IMR-90 (cell line): ENCODE data around the gene PRKCH. TPM values are rescaled to one million over a fixed set of nuclear protein-coding genes. Genes with fewer than 3 reads are reported as not detected.

Experiments
- ATAC-seq: fragments of 200-7000 bp; cut with Tn5 transposase; 2 replicates; pipeline ENCODE4 v1.9.1; 2020; ENCODE audit warnings: low read depth, mild to moderate bottlenecking, moderate library complexity
- BruUV-seq: library from RNA; stranded (reverse); fragments of 400-500 nt; replicated peaks from 2 replicates; lab custom pipeline; 2021; lab: Mats Ljungman, UMichigan
- CTCF ChIA-PET: fragments of 300-600 bp; formaldehyde crosslinking; extraction: SDS; loops from one replicate; lab custom pipeline; 2021; ENCODE audit warnings: antibody characterized with exemption; lab: Yijun Ruan, JAX
- POLR2A ChIA-PET: fragments of 300-600 bp; sonication (Branson Sonifier 250); formaldehyde crosslinking; loops from one replicate; lab custom pipeline; 2022; ENCODE audit warnings: antibody characterized with exemption; ENCODE audit not compliant: unreplicated experiment; lab: Charles Lee
- DNase-seq: peaks from one replicate; pipeline ENCODE4 v3.0.0; 2013
- H2AFZ ChIP-seq: replicated peaks from 2 replicates; pipeline ENCODE3; 2013; ENCODE audit warnings: low read length, mild to moderate bottlenecking; ENCODE audit not compliant: poor library complexity
- H2AK5ac ChIP-seq: 2 replicates; pipeline ENCODE4 v1.6.1; 2013; ENCODE audit warnings: low read depth, low read length, inconsistent platforms
- H2AK9ac ChIP-seq: replicated peaks from 2 replicates; pipeline ENCODE3; 2013; ENCODE audit warnings: mild to moderate bottlenecking, low read depth, low read length, moderate library complexity; ENCODE audit not compliant: poor library complexity
- H2BK120ac ChIP-seq: 2 replicates; pipeline ENCODE4 v1.6.1; 2013; ENCODE audit warnings: low read depth, low read length, inconsistent platforms
- H2BK15ac ChIP-seq: 3 replicates; pipeline ENCODE4 v1.6.1; 2013; ENCODE audit warnings: low read depth, low read length, inconsistent platforms
- H2BK20ac ChIP-seq: 2 replicates; pipeline ENCODE4 v1.6.1; 2013; ENCODE audit warnings: low read depth, mild to moderate bottlenecking, inconsistent platforms, low read length, moderate library complexity
- H2BK5ac ChIP-seq: 2 replicates; pipeline ENCODE4 v1.6.1; 2013; ENCODE audit warnings: mild to moderate bottlenecking, low read depth, low read length, inconsistent platforms; ENCODE audit not compliant: poor library complexity, severe bottlenecking
- H3K14ac ChIP-seq: replicated peaks from 2 replicates; pipeline ENCODE4 v1.6.1; 2013; ENCODE audit warnings: low read depth, low read length, inconsistent platforms
- H3K18ac ChIP-seq: 2 replicates; pipeline ENCODE4 v1.6.1; 2013; ENCODE audit warnings: low read depth, low read length, control low read depth
- H3K23ac ChIP-seq: 2 replicates; pipeline ENCODE4 v1.6.1; 2013; ENCODE audit warnings: low read depth, low read length, inconsistent platforms
- H3K27ac ChIP-seq: 2 replicates; pipeline ENCODE4 v1.5.1; 2013; ENCODE audit warnings: mild to moderate bottlenecking, control low read depth, low read length; ENCODE audit not compliant: insufficient read depth
- H3K27me3 ChIP-seq: 2 replicates; pipeline ENCODE4 v1.6.1; 2013; ENCODE audit warnings: low read length; ENCODE audit not compliant: control insufficient read depth, insufficient read depth
- H3K36me3 ChIP-seq: 2 replicates; pipeline ENCODE4 v1.6.1; 2013; ENCODE audit warnings: low read length, mixed read lengths; ENCODE audit not compliant: control insufficient read depth, insufficient read depth
- H3K4ac ChIP-seq: 2 replicates; pipeline ENCODE4 v1.6.1; 2013; ENCODE audit warnings: low read depth, low read length, inconsistent platforms
- H3K4me1 ChIP-seq: 2 replicates; pipeline ENCODE4 v1.6.1; 2013; ENCODE audit warnings: low read length, mixed read lengths; ENCODE audit not compliant: control insufficient read depth, insufficient read depth
- H3K4me2 ChIP-seq: 2 replicates; pipeline ENCODE4 v1.6.1; 2013; ENCODE audit warnings: low read depth, mild to moderate bottlenecking, control low read depth, low read length, moderate library complexity
- H3K4me3 ChIP-seq: 2 replicates; pipeline ENCODE4 v1.5.1; 2013; ENCODE audit warnings: low read depth, mild to moderate bottlenecking, control low read depth, low read length, moderate library complexity; ENCODE audit not compliant: insufficient read depth
- H3K56ac ChIP-seq: 2 replicates; pipeline ENCODE4 v1.6.1; 2013; ENCODE audit warnings: low read length, inconsistent platforms; ENCODE audit not compliant: insufficient read depth; ENCODE audit errors: extremely low read depth
- H3K79me1 ChIP-seq, 2 experiments: 2 replicates each; pipeline ENCODE4 v1.6.1; 2013; ENCODE audit warnings: low read length in 2 of 2, inconsistent platforms in 1 of 2, low read depth in 1 of 2
- H3K9ac ChIP-seq: 2 replicates; pipeline ENCODE4 v1.6.1; 2013; ENCODE audit warnings: low read depth, low read length, control low read depth
- H3K9me1 ChIP-seq: 2 replicates; pipeline ENCODE4 v1.6.1; 2013; ENCODE audit warnings: low read length, inconsistent platforms; ENCODE audit not compliant: insufficient read depth
- H3K9me3 ChIP-seq: 2 replicates; pipeline ENCODE4 v1.6.1; 2013; ENCODE audit warnings: low read length; ENCODE audit not compliant: control insufficient read depth, insufficient read depth
- H4K20me1 ChIP-seq: 2 replicates; pipeline ENCODE4 v1.6.1; 2013; ENCODE audit warnings: low read length, inconsistent platforms; ENCODE audit not compliant: insufficient read depth
- H4K5ac ChIP-seq: 2 replicates; pipeline ENCODE4 v1.6.1; 2013; ENCODE audit warnings: mild to moderate bottlenecking, low read depth, low read length, control low read depth
- H4K8ac ChIP-seq, 2 experiments: 2 replicates each; pipeline ENCODE4 v1.6.1; 2013; ENCODE audit warnings: low read depth in 2 of 2, low read length in 2 of 2, control low read depth in 1 of 2, inconsistent platforms in 1 of 2
- H4K91ac ChIP-seq: 2 replicates; pipeline ENCODE4 v1.6.1; 2013; ENCODE audit warnings: low read depth, low read length, inconsistent platforms; ENCODE audit not compliant: insufficient read depth
- BHLHE40 ChIP-seq: fragments of 150-350 bp; IDR thresholded peaks from 2 replicates; pipeline ENCODE4 v1.6.1; 2016; ENCODE audit warnings: mild to moderate bottlenecking, low read depth, low read length
- POLR2A ChIP-seq: IDR thresholded peaks from 2 replicates; pipeline ENCODE4 v1.6.1; 2012; ENCODE audit warnings: mild to moderate bottlenecking, low read depth, low read length
- RAD21 ChIP-seq: IDR thresholded peaks from 2 replicates; pipeline ENCODE4 v1.6.1; 2012; ENCODE audit warnings: low read length, improper control_type of control experiment
- WGBS, 2 experiments: methylation state at CpG; one replicate each; pipeline versions ENCODE4 v1.1.5 to v1.1.7; 2013; ENCODE audit warnings: missing lambda C conversion rate in 2 of 2; ENCODE audit not compliant: insufficient read length in 1 of 2; ENCODE audit errors: extremely low coverage in 2 of 2; 5-methylcytosine and 5-hydroxymethylcytosine counted together
- dilution Hi-C: fragments of 300-500 bp; cut with HindIII; formaldehyde crosslinking; loops from one replicate; pipeline ENCODE4 v1.14.3; 2018; ENCODE audit warnings: low sequenced_read_pairs; ENCODE audit not compliant: unreplicated experiment
- in situ Hi-C: fragments of 300-500 bp; cut with MboI; formaldehyde crosslinking; loops from 3 replicates; pipeline ENCODE4 v1.14.3; 2019; ENCODE audit warnings: low sequenced_read_pairs, inconsistent platforms, mixed read lengths
- intact Hi-C: fragments of 100-400 bp; cut with micrococcal nuclease; formaldehyde crosslinking; loops from 2 replicates; pipeline ENCODE4 v1.10.0; 2022
- polyA plus RNA-seq, 3 experiments: library from polyadenylated mRNA; depleted of rRNA; stranded (reverse); fragments of >200 nt; gene quantifications; 2 replicates each; pipeline ENCODE4 v1.2.3, GENCODE V29; 2012; ENCODE audit warnings: low replicate concordance in 1 of 3
- total RNA-seq: library from RNA; depleted of rRNA; stranded (reverse); fragments of >200 nt; gene quantifications from 2 replicates; pipeline ENCODE4 v1.2.3, GENCODE V29; 2012

PRKCH gene
- total and polyA plus RNA-seq, 2 of the 4 experiments (the other 2 are of a cell fraction): 1.6 to 2.3 TPM

GRCh38 chr14:61560323-61560722 lies 238.9 kb downstream of the PRKCH start:
- H3K79me1 ChIP-seq: peaks cover 15 to 65% of the 10 kb centered on the region in 2 experiments; a peak in 3 of 4 replicates
- no peaks in the 10 kb centered on the region for H3K36me3 ChIP-seq
- in situ Hi-C loops: loop anchor here (5.0 to 25.0 kb wide), 2 partner anchors 88 to 923 kb away; partner anchors contain the start of gene SIX1
- dilution Hi-C loops: no loop called here
- ATAC-seq (no peak), DNase-seq (peak; percentile 61)
- peaks cover 38% of the 10 kb centered on the region for H3K9me1 ChIP-seq
- H3K4me3 ChIP-seq: no peak overlapping the region
- no CpG with 5 or more reads among the region's 5 CpGs for WGBS, 2 experiments
- H3K27me3 ChIP-seq: no peaks in the 10 kb centered on the region
- TF ChIP-seq POLR2A (peak; percentile 30; the same call in 1 of the 2 replicates), RAD21 (peak; percentile 15; the same call in 1 of the 2 replicates), BHLHE40 (no peak)
- peak overlapping the region; percentile 93 for H2BK15ac ChIP-seq
- peak overlapping the region; percentile 84 for H3K56ac ChIP-seq
- intact Hi-C loops: loop anchor here (2.0 to 5.0 kb wide), 2 partner anchors 84 to 192 kb away; no protein-coding TSS in a partner anchor
- peak overlapping the region; percentile 83 to 97 for H4K8ac ChIP-seq
- H2AFZ ChIP-seq: peak overlapping the region; percentile 76
- peak overlapping the region; percentile 81 for H2AK5ac ChIP-seq
- peak overlapping the region; percentile 100 for H2BK120ac ChIP-seq
- no peaks in the 10 kb centered on the region for H4K20me1 ChIP-seq
- H3K14ac ChIP-seq: peak overlapping the region; percentile 96
- ChIA-PET CTCF (interaction anchor here (0.5 to 1.6 kb wide), 3 partner anchors 85 to 249 kb away, joined by 3 to 5 read pairs (median 3); no protein-coding TSS in a partner anchor), POLR2A (interaction anchor here (1.2 kb wide), 1 partner anchor 13 kb away, joined by 4 read pairs; no protein-coding TSS in a partner anchor)
- H2BK5ac ChIP-seq: peak overlapping the region; percentile 91
- peak overlapping the region; percentile 99 for H3K4ac ChIP-seq
- H3K27ac ChIP-seq: peak overlapping the region; percentile 87
- peak overlapping the region; percentile 11; the same call in 1 of the 2 replicates for H3K4me2 ChIP-seq
- H3K9ac ChIP-seq: peak overlapping the region; percentile 71
- H4K91ac ChIP-seq: peak overlapping the region; percentile 99
- no TSS peak for BruUV-seq
- H3K23ac ChIP-seq: peak overlapping the region; percentile 98; the same call in 1 of the 2 replicates
- peak overlapping the region; percentile 89 for H2BK20ac ChIP-seq
- H2AK9ac ChIP-seq: no peak overlapping the region
- no peaks in the 10 kb centered on the region for H3K9me3 ChIP-seq
- peak overlapping the region; percentile 85 for H3K18ac ChIP-seq
- peak overlapping the region; percentile 79 for H4K5ac ChIP-seq
- peaks cover 54% of the 10 kb centered on the region for H3K4me1 ChIP-seq
